ENCODE data around the gene BCAT1. TPM values are rescaled to one million over a fixed set of nuclear protein-coding genes. Genes with fewer than 3 reads are reported as not detected.
"Not testable (repeated sequence)": the region's sequence is repeated elsewhere in the genome, so short reads cannot be mapped to it uniquely, and the experiment has no call there.

Gene BCAT1
- total RNA-seq, 2 experiments from 2014 or later: 16.4 to 16.7 TPM

DNA sequence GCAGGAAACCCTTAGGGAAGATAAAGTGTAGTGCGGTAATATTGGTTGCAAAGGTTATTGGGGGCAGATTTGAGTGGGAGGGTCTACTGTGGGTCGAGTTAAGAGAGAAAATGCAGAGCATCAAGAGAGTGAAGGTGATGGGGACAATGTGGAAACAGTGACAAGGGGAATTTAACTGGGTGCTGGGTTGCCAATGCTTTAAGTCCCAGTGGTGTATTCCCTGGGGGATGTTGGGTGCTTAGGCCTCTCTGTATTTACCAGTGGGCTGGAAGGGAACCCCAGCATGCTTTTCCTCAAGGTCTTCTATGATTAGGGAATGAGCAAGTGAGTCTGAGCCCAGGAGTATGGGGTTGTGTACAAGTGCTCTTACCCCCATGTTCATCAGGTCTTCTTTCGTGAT lies 10.6 kb downstream of the BCAT1 start:
- no peaks in the 10 kb centered on the region for H3K9me3 Mint-ChIP-seq
- H3K27me3 Mint-ChIP-seq (ENCODE audit: low read depth): peaks cover 27% of the 10 kb centered on the region
- no peaks in the 10 kb centered on the region for H3K36me3 Mint-ChIP-seq (ENCODE audit: low read depth)
- no peaks in the 10 kb centered on the region for H3K4me1 Mint-ChIP-seq (ENCODE audit: low read depth)
- CTCF ChIA-PET: no interaction called here
- intact Hi-C loops (cut with micrococcal nuclease): no loop called here
- H3K4me3 Mint-ChIP-seq: no peak overlapping the region
- no peak for DNase-seq
- no peak overlapping the region for H3K27ac Mint-ChIP-seq

GRCh38 chr12:24937553-24938244 lies 11.2 kb downstream of the BCAT1 start:
- Mint-ChIP-seq H3K9me3 (no peaks in the 10 kb centered on the region), H3K4me3 (no peak overlapping the region), H3K4me1 (ENCODE audit: low read depth) (no peaks in the 10 kb centered on the region), H3K27ac (no peak overlapping the region), H3K36me3 (ENCODE audit: low read depth) (no peaks in the 10 kb centered on the region), H3K27me3 (ENCODE audit: low read depth) (peaks cover 23% of the 10 kb centered on the region)
- CTCF ChIA-PET: no interaction called here
- intact Hi-C loops (cut with micrococcal nuclease): no loop called here
- DNase-seq: no peak

GRCh38 chr12:24933694-24934407 lies 15.1 kb downstream of the BCAT1 start:
- CTCF ChIA-PET: no interaction called here
- no peak for DNase-seq
- intact Hi-C loops (cut with micrococcal nuclease): no loop called here
- H3K27ac Mint-ChIP-seq: no peak overlapping the region
- peaks cover 29% of the 10 kb centered on the region for H3K27me3 Mint-ChIP-seq (ENCODE audit: low read depth)
- H3K9me3 Mint-ChIP-seq: no peaks in the 10 kb centered on the region
- H3K36me3 Mint-ChIP-seq (ENCODE audit: low read depth): no peaks in the 10 kb centered on the region
- peaks cover 9% of the 10 kb centered on the region for H3K4me1 Mint-ChIP-seq (ENCODE audit: low read depth)
- no peak overlapping the region for H3K4me3 Mint-ChIP-seq

DNA sequence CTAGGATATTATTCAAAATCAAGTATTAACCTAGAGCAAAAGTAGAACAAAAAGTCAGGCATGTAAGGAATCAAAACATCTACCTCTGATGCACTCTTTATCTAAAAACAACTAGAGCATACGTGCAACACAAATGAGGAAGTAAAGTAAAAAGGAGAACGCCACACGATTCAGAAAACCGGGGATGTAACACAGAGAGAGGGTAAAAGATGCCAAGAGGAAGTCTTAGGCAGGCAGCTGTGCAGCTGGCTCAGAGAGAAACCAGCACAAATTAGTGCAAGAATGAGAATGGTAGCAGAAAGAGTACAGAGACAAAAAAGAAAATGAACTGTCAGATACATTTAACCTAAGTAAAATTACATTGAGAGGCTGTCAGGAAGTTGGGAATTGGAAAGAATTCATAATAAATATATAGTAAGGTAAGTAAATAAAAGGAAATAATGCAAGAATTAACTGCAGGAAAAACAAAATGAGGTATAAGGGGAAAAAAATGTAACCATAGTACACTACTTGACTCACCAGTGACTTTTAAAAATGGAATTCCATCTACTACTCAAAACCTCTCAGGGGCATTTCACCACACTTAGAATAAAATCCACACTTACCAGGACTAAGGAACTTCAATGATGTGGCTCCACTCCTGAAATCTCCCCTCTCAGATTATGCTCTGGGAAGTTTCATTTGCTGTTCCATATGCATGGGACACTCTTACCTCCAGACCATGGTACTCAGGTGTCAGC lies 17.1 kb downstream of the BCAT1 start:
- CTCF ChIA-PET: no interaction called here
- Mint-ChIP-seq H3K27me3 (ENCODE audit: low read depth) (peaks cover 40% of the 10 kb centered on the region), H3K4me3 (no peak overlapping the region), H3K36me3 (ENCODE audit: low read depth) (no peaks in the 10 kb centered on the region), H3K4me1 (ENCODE audit: low read depth) (peaks cover 9% of the 10 kb centered on the region), H3K27ac (no peak overlapping the region), H3K9me3 (no peaks in the 10 kb centered on the region)
- DNase-seq: no peak
- intact Hi-C loops (cut with micrococcal nuclease): no loop called here

- intact Hi-C loops (cut with micrococcal nuclease): no loop called here
- no peak for DNase-seq
- H3K36me3 Mint-ChIP-seq (ENCODE audit: low read depth): no peaks in the 10 kb centered on the region
- peaks cover 9% of the 10 kb centered on the region for H3K4me1 Mint-ChIP-seq (ENCODE audit: low read depth)
- no peak overlapping the region for H3K4me3 Mint-ChIP-seq
- no peak overlapping the region for H3K27ac Mint-ChIP-seq
- H3K27me3 Mint-ChIP-seq (ENCODE audit: low read depth): peaks cover 41% of the 10 kb centered on the region
- peaks cover 3% of the 10 kb centered on the region for H3K9me3 Mint-ChIP-seq
- CTCF ChIA-PET: no interaction called here
These were observed 18.9 kb downstream of the BCAT1 start for GRCh38 chr12:24929953-24930352.

- intact Hi-C loops (cut with micrococcal nuclease); CTCF ChIA-PET; H3K27ac Mint-ChIP-seq; H3K9me3 Mint-ChIP-seq; H3K4me1 Mint-ChIP-seq (ENCODE audit: low read depth); DNase-seq; H3K4me3 Mint-ChIP-seq; H3K36me3 Mint-ChIP-seq (ENCODE audit: low read depth): not testable (repeated sequence)
- H3K27me3 Mint-ChIP-seq (ENCODE audit: low read depth): peaks cover 38% of the 10 kb centered on the region
These were observed 20.2 kb downstream of the BCAT1 start for GRCh38 chr12:24928533-24929306.

DNA sequence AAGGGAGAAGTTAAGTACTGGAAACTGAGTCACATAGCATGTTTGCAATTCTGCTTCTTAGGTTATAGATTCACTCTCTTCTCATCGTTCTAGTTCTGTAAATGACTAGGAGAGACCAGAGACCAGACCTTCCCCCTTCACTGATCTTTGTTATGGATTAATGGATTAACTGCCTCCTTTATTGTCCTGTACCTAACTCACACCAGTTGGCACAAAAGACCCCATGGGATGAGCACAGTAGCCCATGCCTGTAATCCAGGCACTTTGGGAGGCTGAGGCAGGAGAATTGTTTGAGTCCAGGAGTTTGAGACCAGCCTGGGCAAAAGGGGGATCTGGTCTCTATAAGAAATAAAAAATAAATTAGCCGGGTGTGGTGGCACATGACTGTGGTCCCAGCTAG lies 20.8 kb downstream of the BCAT1 start:
- peaks cover 9% of the 10 kb centered on the region for H3K4me1 Mint-ChIP-seq (ENCODE audit: low read depth)
- H3K4me3 Mint-ChIP-seq: no peak overlapping the region
- DNase-seq: no peak
- H3K27me3 Mint-ChIP-seq (ENCODE audit: low read depth): peaks cover 38% of the 10 kb centered on the region
- CTCF ChIA-PET: no interaction called here
- intact Hi-C loops (cut with micrococcal nuclease): no loop called here
- no peaks in the 10 kb centered on the region for H3K36me3 Mint-ChIP-seq (ENCODE audit: low read depth)
- H3K27ac Mint-ChIP-seq: no peak overlapping the region
- H3K9me3 Mint-ChIP-seq: peaks cover 4% of the 10 kb centered on the region

DNA sequence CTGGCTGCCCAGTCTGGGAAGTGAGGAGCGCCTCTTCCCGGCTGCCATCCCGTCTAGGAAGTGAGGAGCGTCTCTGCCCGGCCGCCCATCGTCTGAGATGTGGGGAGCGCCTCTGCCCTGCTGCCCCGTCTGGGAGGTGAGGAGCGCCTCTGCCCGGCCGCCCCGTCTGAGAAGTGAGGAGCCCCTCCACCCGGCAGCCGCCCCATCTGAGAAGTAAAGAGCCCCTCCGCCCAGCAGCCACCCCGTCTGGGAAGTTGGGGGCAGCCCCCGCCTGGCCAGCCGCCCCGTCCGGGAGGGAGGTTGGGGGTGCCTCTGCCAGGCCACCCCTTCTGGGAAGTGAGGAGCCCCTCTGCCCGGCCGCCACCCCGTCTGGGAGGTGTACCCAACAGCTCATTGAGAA lies 22.8 kb downstream of the BCAT1 start:
- Mint-ChIP-seq H3K4me1 (ENCODE audit: low read depth) (peaks cover 14% of the 10 kb centered on the region), H3K27me3 (ENCODE audit: low read depth) (peaks cover 33% of the 10 kb centered on the region)
- intact Hi-C loops (cut with micrococcal nuclease); H3K9me3 Mint-ChIP-seq; DNase-seq; H3K4me3 Mint-ChIP-seq; CTCF ChIA-PET; H3K27ac Mint-ChIP-seq; H3K36me3 Mint-ChIP-seq (ENCODE audit: low read depth): not testable (repeated sequence)

DNA sequence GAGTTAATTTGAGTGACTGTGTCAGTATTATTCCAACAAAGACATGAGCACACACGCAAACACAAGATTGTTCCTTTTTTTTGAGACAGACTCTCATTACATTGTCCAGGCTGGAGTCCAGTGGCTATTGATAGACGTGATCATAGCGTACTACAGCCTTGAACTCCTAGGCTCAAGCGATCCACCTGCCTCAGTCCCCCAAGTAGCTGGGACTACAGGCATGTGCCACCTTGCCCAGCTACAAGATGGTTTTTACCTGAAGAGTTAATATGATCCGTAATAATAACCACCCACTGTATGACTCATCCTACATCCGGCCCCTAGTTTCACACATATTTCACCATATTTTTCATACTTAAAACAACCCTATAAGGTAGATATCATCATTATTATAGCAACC lies 26.8 kb downstream of the BCAT1 start:
- CTCF ChIA-PET: no interaction called here
- no peak for DNase-seq
- no peak overlapping the region for H3K27ac Mint-ChIP-seq
- peaks cover 42% of the 10 kb centered on the region for H3K4me1 Mint-ChIP-seq (ENCODE audit: low read depth)
- H3K27me3 Mint-ChIP-seq (ENCODE audit: low read depth): peaks cover 14% of the 10 kb centered on the region
- intact Hi-C loops (cut with micrococcal nuclease): no loop called here
- H3K4me3 Mint-ChIP-seq: no peak overlapping the region
- peaks cover 5% of the 10 kb centered on the region for H3K9me3 Mint-ChIP-seq
- no peaks in the 10 kb centered on the region for H3K36me3 Mint-ChIP-seq (ENCODE audit: low read depth)

- peak overlapping the region; percentile 7 for H3K27ac Mint-ChIP-seq
- peaks cover 42% of the 10 kb centered on the region for H3K4me1 Mint-ChIP-seq (ENCODE audit: low read depth)
- no peak for DNase-seq
- H3K27me3 Mint-ChIP-seq (ENCODE audit: low read depth): peaks cover 10% of the 10 kb centered on the region
- no peaks in the 10 kb centered on the region for H3K36me3 Mint-ChIP-seq (ENCODE audit: low read depth)
- CTCF ChIA-PET: no interaction called here
- H3K4me3 Mint-ChIP-seq: no peak overlapping the region
- H3K9me3 Mint-ChIP-seq: peaks cover 5% of the 10 kb centered on the region
- intact Hi-C loops (cut with micrococcal nuclease): no loop called here
These were observed 27.5 kb downstream of the BCAT1 start for GRCh38 chr12:24921251-24922038.

DNA sequence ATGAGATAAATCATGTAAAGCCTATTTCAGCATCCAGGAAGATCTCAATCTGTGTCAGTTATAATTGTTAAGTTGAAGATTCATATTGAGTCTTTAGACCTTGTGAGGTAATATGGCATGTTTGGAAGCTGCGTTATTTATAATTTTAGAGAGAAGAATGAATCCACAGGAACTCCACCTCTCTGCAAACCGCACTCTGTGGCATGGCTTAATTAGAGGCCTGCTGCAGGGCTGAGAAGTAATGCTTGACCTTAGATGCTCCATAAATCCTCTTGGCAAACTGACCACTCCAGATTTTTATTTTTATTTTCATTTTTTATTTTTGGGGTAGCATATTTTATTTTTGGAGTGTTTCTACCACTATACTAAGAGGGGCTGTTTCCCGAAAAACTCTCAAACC lies 28.8 kb downstream of the BCAT1 start:
- DNase-seq: no peak
- H3K27ac Mint-ChIP-seq: no peak overlapping the region
- H3K9me3 Mint-ChIP-seq: peaks cover 4% of the 10 kb centered on the region
- H3K4me3 Mint-ChIP-seq: no peak overlapping the region
- CTCF ChIA-PET: no interaction called here
- intact Hi-C loops (cut with micrococcal nuclease): no loop called here
- H3K27me3 Mint-ChIP-seq (ENCODE audit: low read depth): peaks cover 12% of the 10 kb centered on the region
- no peaks in the 10 kb centered on the region for H3K36me3 Mint-ChIP-seq (ENCODE audit: low read depth)
- H3K4me1 Mint-ChIP-seq (ENCODE audit: low read depth): peaks cover 42% of the 10 kb centered on the region
